Prostate gland (tissue), 2 donors: ENCODE results near the gene ELMOD2.

ENCODE experiments used
- POLR2A ChIP-seq: fragments of 450-650 bp; IDR thresholded peaks from one replicate; pipeline ENCODE4 v1.6.1; 2016; ENCODE audit warnings: antibody characterized with exemption, mild to moderate bottlenecking
- TF ChIP-seq, protein P1 (sequence below), 4 experiments: fragments of 200-600 bp in 2 of 4; fragments of 450-650 bp in 2 of 4; sonication (generic) in 2 of 4; IDR thresholded peaks; 1 replicate in 3 of 4; 2 replicates in 1 of 4; pipeline ENCODE4 v1.5.1; 2016 to 2019; ENCODE audit warnings: antibody characterized with exemption in 4 of 4, mild to moderate bottlenecking in 2 of 4, moderate library complexity in 2 of 4

DNA sequence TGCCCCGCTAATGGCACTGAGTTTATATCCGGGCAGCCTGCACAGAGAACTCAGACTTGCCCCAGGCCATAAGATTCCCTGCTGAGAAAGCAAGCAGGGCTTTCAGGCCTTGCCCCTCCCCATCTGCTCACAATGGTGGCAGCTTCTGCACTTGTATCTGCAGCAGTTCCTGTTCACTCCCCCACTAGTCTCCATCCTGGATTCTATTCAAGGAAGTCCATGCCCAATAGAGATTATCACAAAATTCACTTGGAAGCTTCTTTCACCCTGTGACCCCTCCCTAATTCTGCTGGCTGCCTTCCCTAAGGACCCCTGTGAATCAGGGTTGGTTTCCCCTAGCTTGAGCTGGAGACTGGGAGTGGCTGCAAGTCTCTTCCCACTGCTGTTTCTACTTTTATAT is 79.3 kb downstream of the ELMOD2 start:
- TF ChIP-seq, protein P1, sequence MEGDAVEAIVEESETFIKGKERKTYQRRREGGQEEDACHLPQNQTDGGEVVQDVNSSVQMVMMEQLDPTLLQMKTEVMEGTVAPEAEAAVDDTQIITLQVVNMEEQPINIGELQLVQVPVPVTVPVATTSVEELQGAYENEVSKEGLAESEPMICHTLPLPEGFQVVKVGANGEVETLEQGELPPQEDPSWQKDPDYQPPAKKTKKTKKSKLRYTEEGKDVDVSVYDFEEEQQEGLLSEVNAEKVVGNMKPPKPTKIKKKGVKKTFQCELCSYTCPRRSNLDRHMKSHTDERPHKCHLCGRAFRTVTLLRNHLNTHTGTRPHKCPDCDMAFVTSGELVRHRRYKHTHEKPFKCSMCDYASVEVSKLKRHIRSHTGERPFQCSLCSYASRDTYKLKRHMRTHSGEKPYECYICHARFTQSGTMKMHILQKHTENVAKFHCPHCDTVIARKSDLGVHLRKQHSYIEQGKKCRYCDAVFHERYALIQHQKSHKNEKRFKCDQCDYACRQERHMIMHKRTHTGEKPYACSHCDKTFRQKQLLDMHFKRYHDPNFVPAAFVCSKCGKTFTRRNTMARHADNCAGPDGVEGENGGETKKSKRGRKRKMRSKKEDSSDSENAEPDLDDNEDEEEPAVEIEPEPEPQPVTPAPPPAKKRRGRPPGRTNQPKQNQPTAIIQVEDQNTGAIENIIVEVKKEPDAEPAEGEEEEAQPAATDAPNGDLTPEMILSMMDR (IDR thresholded peaks at IDR 0.05): no peak
- TF ChIP-seq POLR2A: no peak
